Measurements from ENCODE around the gene ABCA3.

The ABCA3 gene

DNA sequence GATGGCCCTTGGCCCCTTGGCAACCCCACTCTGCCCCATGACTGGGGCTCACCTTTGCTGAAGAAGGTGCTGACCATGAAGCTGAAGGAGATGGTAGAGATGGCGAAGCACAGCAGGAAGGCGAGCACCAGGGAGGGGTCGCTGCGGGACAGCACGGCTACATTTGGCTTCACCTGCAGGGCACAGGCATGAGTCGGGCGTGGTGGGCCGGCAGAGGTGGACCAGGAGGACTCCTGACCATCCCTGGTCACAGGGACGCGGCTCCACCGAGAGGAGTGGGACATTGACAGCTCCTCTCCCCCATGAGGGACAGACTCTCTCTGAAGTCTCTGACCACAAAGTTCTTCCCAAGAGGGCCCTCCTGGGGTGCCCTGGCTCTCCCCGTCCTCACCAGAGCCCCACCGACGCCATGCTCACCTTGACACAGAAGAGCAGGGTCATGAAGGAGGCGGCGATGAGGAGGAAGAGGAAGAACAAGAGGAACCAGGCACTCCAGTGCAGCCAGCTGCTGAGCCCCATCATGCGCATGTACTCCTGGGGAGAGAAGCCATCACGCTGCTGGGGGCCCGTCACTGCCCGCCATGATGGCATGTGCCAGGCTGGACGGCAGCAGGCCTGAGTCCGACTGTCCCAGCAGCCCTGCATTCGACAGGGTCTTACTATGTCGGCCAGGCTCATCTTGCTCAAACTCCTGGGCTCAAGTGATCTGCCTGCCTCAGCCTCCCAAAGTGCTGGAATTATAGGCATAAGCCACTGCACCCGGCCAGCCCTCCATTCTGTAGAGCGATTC, 23.1 kb downstream of the ABCA3 start:
- no peak for DNase-seq (ENCODE audit: low read depth in 2 of 2, low spot score in 1 of 2)

DNA sequence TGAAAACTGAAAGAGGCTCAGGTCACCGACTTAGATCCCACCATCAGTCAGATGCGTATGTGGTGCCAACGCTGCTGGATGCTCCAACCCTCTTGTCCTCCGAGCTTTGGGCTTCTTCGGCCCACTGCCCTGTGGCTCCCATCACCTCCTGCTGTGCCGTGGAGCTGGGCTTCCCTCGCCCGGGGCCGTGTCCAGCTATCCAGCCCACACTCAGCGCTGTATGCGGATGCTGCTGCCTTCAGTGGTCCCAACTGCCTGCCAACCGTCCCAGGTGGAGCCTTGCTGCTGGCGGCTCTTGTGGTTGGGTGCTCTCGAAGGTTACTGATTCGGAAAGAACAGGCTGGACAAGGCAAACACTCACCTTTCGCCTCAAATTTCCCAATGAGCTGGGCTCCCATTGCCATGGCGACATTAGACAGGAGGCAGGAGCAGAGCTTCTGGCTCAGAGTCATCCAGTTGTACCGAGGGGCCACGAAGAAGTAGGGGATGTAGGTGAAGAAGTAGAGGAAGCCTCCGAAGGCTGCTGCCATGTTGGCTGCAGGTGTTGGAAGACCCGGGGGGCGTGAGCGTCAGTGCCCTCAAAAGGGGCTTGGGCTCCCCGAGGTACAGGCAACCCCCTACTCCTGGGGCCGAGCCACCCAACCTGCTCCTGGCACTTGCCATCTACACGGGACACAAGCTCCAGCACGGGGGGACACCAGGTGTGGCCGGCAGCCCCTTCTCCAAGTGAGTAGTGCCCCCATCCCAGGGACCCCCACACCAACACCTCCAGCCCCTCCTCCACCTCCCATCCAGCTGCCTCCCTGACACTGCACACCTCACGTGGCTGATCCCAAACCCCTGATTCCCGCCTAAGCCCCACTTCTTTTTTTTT, 32.2 kb downstream of the ABCA3 start:
- DNase-seq (ENCODE audit: low read depth in 2 of 2, low spot score in 1 of 2), result no peak

- DNase-seq (ENCODE audit: low read depth in 2 of 2, low spot score in 1 of 2), result no peak
These were observed 40.7 kb downstream of the ABCA3 start for GRCh38 chr16:2299915-2300192.

GRCh38 chr16:2299121-2299914, 41.2 kb downstream of the ABCA3 start:
- DNase-seq (ENCODE audit: low read depth in 2 of 2, low spot score in 1 of 2), result no peak

GRCh38 chr16:2298621-2299020, 41.9 kb downstream of the ABCA3 start:
- no peak for DNase-seq (ENCODE audit: low read depth in 2 of 2, low spot score in 1 of 2)

GRCh38 chr16:2297506-2297860, 43.0 kb downstream of the ABCA3 start:
- DNase-seq (ENCODE audit: low read depth in 2 of 2, low spot score in 1 of 2), result no peak

DNA sequence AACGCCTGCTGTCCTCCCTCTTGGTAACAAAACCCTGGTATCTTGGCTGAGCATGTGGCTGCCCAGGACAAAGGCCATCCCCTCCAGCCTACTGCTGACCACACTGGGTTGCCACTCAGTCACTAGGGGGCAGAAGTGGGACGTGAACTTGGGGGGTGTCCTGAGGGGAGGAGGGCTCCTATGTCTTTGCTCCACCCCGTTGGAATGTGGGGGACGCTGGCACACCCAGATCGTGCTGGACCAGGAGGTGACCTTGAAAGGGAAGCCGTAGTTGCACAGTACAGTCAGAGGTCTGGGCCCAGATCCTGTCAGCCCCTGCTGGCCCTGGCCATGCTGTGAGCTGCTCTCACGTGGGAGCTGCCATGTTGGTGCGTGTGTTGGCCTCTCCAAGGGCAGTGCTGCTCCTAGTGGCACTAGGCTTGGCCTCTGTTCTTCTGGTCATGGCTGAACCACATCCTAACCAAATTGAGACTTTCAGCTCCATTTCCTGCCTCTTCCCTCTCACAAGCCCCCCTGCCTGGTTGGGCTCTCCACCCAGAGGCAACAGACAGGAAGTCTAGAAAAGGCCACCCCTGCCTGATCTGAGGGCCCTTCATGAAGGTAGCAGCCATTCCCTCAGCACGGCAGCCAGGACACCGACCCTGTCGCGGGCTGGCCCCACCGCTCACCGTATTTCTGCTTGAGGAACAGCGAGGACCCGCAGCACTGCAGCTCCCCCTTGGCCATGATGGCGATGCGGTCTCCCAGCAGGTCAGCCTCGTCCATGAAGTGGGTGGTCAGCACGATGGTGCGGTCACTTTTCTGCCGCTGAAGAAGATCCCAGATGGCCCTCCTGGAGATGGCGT, 43.6 kb downstream of the ABCA3 start:
- DNase-seq (ENCODE audit: low read depth in 2 of 2, low spot score in 1 of 2), result no peak

GRCh38 chr16:2295056-2295798, 45.3 kb downstream of the ABCA3 start:
- DNase-seq (ENCODE audit: low read depth in 2 of 2, low spot score in 1 of 2), result no peak

DNA sequence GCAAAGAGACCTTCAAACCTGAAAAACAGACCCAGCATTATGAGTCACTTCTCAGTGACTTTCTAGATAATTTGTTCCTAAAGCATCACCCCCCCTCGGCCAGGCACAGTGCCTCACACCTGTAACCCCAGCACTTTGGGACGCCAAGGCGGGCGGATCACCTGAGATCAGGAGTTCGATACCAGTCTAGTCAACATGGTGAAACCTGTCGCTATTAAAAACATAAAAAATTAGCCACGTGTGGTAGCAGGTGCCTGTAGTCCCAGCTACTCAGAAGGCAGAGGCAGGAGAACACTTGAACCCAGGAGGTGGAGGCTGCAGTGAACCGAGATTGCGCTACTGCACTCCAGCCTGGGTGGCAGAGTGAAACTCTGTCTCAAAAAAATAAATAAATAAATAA, 48.3 kb downstream of the ABCA3 start:
- DNase-seq (ENCODE audit: low read depth in 2 of 2, low spot score in 1 of 2), result no peak

DNA sequence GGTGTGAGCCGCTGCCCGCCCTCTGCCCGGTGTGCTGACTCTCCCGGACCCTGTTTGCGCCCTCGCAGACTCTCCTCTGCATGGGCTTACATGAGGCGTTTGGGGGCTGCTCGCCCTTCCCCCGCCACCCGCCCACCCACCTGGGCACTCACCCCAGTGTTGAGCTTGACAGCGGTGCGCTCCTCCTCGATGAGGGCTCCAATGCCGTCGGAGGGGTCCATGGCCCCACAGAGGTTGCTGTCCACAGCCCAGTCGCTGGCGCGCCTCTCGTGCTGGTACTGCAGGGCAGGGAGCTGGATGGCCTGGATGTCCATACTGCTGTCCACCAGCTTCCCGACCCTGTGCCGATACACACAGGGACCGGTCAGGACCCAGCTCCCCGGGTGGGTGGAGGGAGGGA, 51.2 kb downstream of the ABCA3 start:
- no peak for DNase-seq (ENCODE audit: low read depth in 2 of 2, low spot score in 1 of 2)

DNA sequence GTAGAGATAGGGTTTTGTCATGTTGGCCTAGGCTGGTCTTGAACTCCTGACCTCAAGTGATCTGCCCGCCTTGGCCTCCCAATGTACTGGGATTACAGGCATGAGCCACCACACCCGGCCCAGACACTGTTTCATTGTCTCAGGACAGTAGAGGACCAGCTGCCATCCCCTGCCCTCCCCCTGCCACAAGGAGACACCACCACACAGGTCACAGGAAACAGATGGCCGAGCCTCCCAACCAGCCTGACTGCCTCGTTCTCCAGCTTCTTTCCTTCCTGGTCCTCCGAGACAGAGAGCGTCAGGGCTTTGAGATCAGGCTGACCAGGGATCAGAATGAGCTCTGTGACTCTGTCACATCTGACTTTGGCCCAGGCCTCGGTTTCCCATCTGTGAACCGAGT, 51.8 kb downstream of the ABCA3 start:
- DNase-seq (ENCODE audit: low read depth in 2 of 2, low spot score in 1 of 2), result no peak

DNA sequence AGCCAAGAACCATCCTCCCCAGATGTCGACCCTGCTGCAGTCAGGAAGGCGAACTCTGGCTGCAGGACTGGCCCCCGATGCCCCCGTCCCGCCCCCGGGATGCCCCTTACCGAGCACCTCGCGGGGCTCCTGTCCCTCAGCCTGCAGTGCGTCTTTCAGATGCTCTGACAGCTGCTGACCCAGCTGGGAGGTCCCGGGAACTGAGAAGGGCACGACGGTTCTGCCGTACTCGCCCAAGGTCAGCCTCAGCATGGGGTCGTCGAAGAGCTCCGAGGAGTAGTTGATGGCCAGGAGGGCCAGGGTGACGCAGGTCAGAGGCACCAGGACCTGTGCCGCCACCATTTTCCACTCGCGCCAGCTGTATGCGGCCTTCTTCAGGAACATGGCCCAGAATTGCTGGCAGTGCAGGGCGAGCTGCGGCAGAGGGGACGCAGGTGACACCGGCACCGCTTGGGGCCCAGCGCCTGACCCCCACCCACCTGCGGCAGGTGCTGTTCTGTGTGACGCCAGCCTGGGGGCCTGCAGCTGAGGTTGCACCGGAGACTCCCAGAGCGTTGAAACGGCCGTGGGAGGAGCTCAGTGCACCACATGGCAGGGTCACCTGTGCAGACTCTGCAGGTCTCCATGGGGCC, 52.5 kb downstream of the ABCA3 start:
- DNase-seq (ENCODE audit: low read depth in 2 of 2, low spot score in 1 of 2), result no peak

DNA sequence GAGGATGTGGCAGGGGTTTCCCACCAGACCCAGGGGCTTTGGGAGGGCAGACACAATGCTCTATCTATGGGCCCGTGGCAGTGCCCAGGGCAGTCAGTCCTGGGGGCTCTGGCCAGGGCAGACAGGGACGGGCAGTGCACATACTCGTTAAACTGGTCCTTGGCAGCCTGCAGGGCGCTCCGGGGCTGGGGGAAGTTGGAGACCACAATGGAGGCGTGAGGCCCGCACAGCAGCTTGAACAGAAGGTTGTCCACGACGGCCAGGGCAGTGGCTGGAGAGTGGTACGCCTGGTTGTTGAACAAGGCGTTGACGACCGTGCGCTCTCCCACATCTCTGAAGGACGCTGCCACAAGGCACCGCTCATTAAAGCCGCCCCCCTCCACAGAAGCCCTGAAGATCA, 54.0 kb downstream of the ABCA3 start:
- DNase-seq (ENCODE audit: low read depth in 2 of 2, low spot score in 1 of 2), result no peak

DNA sequence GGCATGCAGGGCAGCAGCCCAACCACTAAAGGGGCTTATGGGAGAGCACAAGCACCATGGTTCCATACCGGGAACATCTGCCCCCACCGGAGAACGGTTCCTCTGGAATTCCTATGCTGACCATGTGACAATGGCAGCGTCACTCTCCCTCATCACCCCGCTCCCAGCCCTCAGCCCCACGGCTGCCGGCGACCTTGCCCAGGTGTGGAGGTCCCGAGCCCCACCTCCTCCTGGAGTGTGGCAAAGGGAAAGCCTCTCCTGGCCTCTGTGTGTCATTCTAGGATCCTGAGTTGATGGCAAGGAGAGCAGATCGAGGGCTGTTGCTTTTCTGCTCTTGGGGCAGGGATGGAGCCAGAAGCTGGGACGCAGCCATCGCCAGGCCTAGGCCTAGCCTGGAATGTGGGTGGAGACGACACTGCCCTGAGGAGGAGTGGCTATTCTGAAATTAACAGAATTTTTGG, 54.8 kb downstream of the ABCA3 start:
- DNase-seq (ENCODE audit: low read depth in 2 of 2, low spot score in 1 of 2), result no peak

DNA sequence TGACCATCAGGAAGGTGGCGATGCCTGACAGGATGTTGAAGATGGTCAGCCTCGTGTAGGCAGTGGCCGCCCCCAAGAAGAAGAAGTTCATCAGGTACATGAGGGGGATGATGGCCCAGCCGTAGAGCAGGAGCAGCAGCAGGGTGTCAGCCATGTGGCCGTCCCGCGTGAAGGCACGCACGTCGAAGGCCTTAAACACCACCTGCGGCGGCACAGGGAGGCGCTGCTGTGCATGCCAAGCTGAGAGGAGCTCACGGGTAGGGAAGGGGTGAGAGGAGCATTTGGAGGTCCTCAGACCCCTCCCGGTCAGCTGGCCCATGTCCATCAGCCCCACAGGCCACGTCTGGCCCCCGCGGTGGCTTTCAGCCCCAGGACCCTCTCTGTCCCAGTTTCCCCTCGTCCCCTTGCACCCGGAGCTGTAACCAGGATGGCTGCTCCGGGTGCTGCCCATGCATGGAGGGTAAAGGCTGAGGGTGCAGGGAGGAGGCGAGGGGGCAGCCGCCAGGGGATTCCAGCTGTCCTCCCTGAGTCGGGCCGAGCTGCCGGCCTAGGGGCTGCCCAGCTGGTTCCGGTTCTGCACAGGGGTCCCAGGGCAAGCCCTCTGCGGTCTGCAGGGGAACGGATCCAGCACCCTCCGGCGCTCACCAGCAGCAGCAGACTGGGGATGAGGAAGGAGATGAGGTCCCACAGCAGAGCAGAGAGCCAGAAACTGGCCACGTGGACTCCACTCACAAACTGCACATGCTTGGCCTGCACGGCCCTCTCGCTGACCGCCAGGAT, 55.5 kb downstream of the ABCA3 start:
- DNase-seq (ENCODE audit: low read depth in 2 of 2, low spot score in 1 of 2), result no peak

DNA sequence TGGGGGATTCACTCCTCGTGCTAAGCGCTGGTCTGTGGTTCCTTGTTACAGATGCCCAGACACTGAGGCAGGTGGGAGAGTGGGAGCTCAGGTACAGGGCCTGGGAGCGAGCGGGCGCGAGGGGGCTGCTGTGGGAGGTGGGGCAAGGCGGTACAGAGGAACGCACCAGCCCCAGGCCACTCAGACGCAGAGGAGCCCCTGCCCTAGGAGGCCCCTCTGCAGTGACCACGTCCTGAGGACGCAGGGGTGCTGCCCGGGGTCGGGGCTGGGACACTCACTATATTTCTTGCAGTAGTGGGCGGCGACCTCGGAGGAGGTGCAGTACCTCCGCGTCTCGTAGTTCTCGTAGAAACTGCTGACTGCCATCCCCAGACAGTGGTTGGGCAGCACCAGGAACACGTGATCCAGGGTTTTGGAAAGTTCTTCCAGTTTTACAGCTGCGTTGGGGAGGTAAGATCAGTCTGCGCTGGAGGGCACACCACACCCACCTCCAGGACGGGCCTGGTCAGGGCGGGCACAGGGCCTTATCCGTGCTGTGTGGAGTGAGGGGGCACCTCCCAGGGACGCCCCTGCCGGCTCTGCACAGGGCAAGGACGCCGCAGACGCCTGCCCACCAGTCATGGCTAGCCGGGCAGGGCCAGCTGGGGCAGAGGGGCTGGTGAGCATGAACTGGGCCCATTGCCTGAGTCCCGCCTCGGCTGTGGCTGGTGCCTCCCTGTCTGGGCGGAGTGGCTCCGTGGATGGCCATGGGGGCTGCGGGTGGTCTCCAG, 56.3 kb downstream of the ABCA3 start:
- no peak for DNase-seq (ENCODE audit: low read depth in 2 of 2, low spot score in 1 of 2)

DNA sequence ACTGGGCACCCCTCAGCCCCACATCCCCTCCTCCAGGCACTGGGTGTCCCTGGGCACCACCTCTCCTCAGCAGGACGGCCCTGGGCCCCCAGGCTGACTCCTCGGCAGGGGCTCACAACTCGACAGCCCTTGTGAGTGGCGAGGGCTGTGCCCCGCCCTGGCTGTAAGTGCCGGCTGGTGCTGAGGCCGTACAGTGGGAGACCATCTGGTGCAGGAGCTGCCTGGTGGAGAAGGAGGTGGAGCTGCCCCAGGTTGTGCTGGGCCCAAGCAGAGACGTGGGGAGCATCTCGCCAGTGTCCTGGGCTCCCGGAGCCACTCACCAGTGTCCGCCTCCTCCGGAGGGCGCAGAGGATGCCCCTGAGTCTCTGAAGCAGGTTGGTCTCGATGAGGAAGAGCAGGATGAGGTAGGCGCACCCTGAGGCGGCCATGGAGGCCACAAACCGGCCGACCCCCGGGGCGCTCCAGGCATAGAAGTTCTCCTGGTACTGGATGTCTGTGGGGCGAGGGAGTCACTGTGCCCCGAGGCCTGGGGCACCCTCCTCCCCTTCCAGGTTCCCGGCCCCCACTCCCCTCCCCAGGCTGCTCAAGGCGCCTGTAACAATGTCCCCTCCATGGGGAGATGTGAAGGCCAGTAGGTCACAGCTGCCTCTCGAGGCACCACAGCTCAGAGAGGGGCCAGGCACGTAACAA, 57.5 kb downstream of the ABCA3 start:
- no peak for DNase-seq (ENCODE audit: low read depth in 2 of 2, low spot score in 1 of 2)

GRCh38 chr16:2282262-2282661, 58.3 kb downstream of the ABCA3 start:
- no peak for DNase-seq (ENCODE audit: low read depth in 2 of 2, low spot score in 1 of 2)
